ENCODE results near the gene MIB2. TPM values are rescaled to one million over a fixed set of nuclear protein-coding genes. Genes with fewer than 3 reads are reported as not detected.

The MIB2 gene
- total and polyA plus RNA-seq, 2 of the 4 experiments (the other 2 are of a cell fraction) = 17.2 to 47.8 TPM

- no peak overlapping the region for H2AFZ ChIP-seq (replicated peaks; ENCODE audit: low read length, poor library complexity)
- WGBS, 2 experiments (ENCODE audit: extremely low coverage in 2 of 2, insufficient read length in 1 of 2) = 62% methylated on average over 3 of the region's 14 CpGs; no CpG with 5 or more reads in 1 of the 2 experiments
- no peak overlapping the region for H3K4me2 ChIP-seq (ENCODE audit: low read depth, low read length)
- BruUV-seq (replicated peaks) = no TSS peak
- no peaks in the 10 kb centered on the region for H3K9me1 ChIP-seq (ENCODE audit: insufficient read depth, low read length)
- ChIA-PET CTCF (no interaction called here), POLR2A (ENCODE audit: unreplicated experiment) (no interaction called here)
- no peaks in the 10 kb centered on the region for H4K20me1 ChIP-seq (ENCODE audit: insufficient read depth, low read length)
- no peak overlapping the region for H3K56ac ChIP-seq (ENCODE audit: extremely low read depth, insufficient read depth, low read length)
- H2BK20ac ChIP-seq (ENCODE audit: low read depth, low read length) = no peak overlapping the region
- H3K23ac ChIP-seq (ENCODE audit: low read depth, low read length) = no peak overlapping the region
- H2BK15ac ChIP-seq (ENCODE audit: low read depth, low read length) = no peak overlapping the region
- no peak overlapping the region for H4K8ac ChIP-seq (ENCODE audit: low read depth in 2 of 2, low read length in 2 of 2)
- no peaks in the 10 kb centered on the region for H3K9me3 ChIP-seq (ENCODE audit: control insufficient read depth, insufficient read depth, low read length)
- no peak overlapping the region for H3K4me3 ChIP-seq (ENCODE audit: insufficient read depth, low read depth, low read length)
- H2AK9ac ChIP-seq (replicated peaks; ENCODE audit: low read depth, low read length, poor library complexity) = no peak overlapping the region
- no peak overlapping the region for H3K18ac ChIP-seq (ENCODE audit: low read depth, low read length)
- H3K9ac ChIP-seq (ENCODE audit: low read depth, low read length) = no peak overlapping the region
- no peak overlapping the region for H2AK5ac ChIP-seq (ENCODE audit: low read depth, low read length)
- H3K4me1 ChIP-seq (ENCODE audit: control insufficient read depth, insufficient read depth, low read length) = peaks cover 3% of the 10 kb centered on the region; the same call in 1 of the 2 replicates
- no peak overlapping the region for H2BK5ac ChIP-seq (ENCODE audit: low read depth, low read length, poor library complexity, severe bottlenecking)
- in situ Hi-C loops (cut with MboI; ENCODE audit: low sequenced_read_pairs) = no loop called here
- 0 out of 4 replicates have a peak, but pooled peaks cover 0 to 3% of the 10 kb centered on the region in 2 experiments for H3K79me1 ChIP-seq (ENCODE audit: low read depth in 1 of 2, low read length in 2 of 2)
- H4K91ac ChIP-seq (ENCODE audit: insufficient read depth, low read depth, low read length) = no peak overlapping the region
- no peak overlapping the region for H3K14ac ChIP-seq (replicated peaks; ENCODE audit: low read depth, low read length)
- no peak overlapping the region for H3K27ac ChIP-seq (ENCODE audit: insufficient read depth, low read length)
- dilution Hi-C loops (cut with HindIII; ENCODE audit: low sequenced_read_pairs, unreplicated experiment) = no loop called here
- TF ChIP-seq, protein P1, sequence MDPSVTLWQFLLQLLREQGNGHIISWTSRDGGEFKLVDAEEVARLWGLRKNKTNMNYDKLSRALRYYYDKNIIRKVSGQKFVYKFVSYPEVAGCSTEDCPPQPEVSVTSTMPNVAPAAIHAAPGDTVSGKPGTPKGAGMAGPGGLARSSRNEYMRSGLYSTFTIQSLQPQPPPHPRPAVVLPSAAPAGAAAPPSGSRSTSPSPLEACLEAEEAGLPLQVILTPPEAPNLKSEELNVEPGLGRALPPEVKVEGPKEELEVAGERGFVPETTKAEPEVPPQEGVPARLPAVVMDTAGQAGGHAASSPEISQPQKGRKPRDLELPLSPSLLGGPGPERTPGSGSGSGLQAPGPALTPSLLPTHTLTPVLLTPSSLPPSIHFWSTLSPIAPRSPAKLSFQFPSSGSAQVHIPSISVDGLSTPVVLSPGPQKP (IDR thresholded peaks at IDR 0.05; ENCODE audit: borderline replicate concordance, low read depth, low read length) = no peak
- no peak for TF ChIP-seq MXI1 (IDR thresholded peaks at IDR 0.05; ENCODE audit: borderline replicate concordance, low read depth, low read length)
- TF ChIP-seq FOS (IDR thresholded peaks at IDR 0.05; ENCODE audit: low read depth, low read length) = no peak
- no peak for TF ChIP-seq SMC3 (IDR thresholded peaks at IDR 0.05; ENCODE audit: low read depth, low read length)
- no peak for TF ChIP-seq USF2 (IDR thresholded peaks at IDR 0.05; ENCODE audit: low read depth, low read length)
- TF ChIP-seq RCOR1 (IDR thresholded peaks at IDR 0.05; ENCODE audit: insufficient replicate concordance, low read length) = no peak
- no peak for TF ChIP-seq RFX5 (IDR thresholded peaks at IDR 0.05; ENCODE audit: low read depth, low read length)
- TF ChIP-seq MAZ (IDR thresholded peaks at IDR 0.05; ENCODE audit: borderline replicate concordance, low read depth, low read length) = no peak
- no peak for TF ChIP-seq CHD1 (IDR thresholded peaks at IDR 0.05; ENCODE audit: low read depth, low read length)
- no peak for TF ChIP-seq CEBPB (IDR thresholded peaks at IDR 0.05; ENCODE audit: low read depth, low read length)
- no peak overlapping the region for H2BK120ac ChIP-seq (ENCODE audit: low read depth, low read length)
- H4K5ac ChIP-seq (ENCODE audit: low read depth, low read length) = no peak overlapping the region
- no peak overlapping the region for H3K4ac ChIP-seq (ENCODE audit: low read depth, low read length)
- peaks cover 3% of the 10 kb centered on the region; the same call in 1 of the 2 replicates for H3K27me3 ChIP-seq (ENCODE audit: control insufficient read depth, insufficient read depth, low read length)
- DNase-seq (no peak), ATAC-seq (ENCODE audit: low read depth) (no peak)
- intact Hi-C loops (cut with micrococcal nuclease) = no loop called here
- H3K36me3 ChIP-seq (ENCODE audit: control insufficient read depth, insufficient read depth, low read length) = no peaks in the 10 kb centered on the region
Observed at GRCh38 chr1:1605034-1605591, 10.2 kb upstream of the MIB2 start.
